Subcutaneous adipose tissue (tissue), 4 donors: ENCODE results near the gene GPR63. TPM values are rescaled to one million over a fixed set of nuclear protein-coding genes. Genes with fewer than 3 reads are reported as not detected.

ENCODE experiments used
- total RNA-seq, 4 donors: library from RNA; depleted of rRNA; stranded (reverse); fragments of >200 nt; gene quantifications; one replicate each; pipeline ENCODE4 v1.1.0, GENCODE V29; 2016
- TF ChIP-seq, protein P1 (sequence below): fragments of 450-650 bp; IDR thresholded peaks from one replicate; pipeline ENCODE4 v1.5.1; 2016; ENCODE audit warnings: low read depth, mild to moderate bottlenecking, control low read depth, antibody characterized with exemption, moderate library complexity

GPR63 gene
- total RNA-seq, 4 donors from 2014 or later: 0.19 to 0.34 (median 0.27) TPM

DNA sequence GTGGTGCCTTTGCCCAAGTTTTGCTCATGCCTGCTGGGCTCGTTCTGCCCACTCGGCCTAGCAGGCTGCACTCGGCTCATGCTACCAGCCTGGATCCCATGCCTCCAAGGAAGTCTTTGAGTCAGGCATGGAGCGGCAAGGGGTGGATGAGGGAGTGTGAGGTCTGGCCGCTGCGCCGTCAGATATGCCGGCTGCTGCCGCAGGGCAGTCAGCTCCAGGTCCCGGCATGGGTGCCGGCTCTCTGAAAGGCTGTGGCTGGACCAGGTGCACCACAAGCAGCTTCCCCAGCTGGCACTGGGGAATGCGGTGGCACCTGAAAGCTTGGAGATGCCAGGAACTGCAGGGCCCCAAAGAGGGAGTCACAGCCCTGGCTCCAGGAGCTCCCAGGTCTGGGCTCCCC, 75.5 kb downstream of the GPR63 start:
- TF ChIP-seq, protein P1, sequence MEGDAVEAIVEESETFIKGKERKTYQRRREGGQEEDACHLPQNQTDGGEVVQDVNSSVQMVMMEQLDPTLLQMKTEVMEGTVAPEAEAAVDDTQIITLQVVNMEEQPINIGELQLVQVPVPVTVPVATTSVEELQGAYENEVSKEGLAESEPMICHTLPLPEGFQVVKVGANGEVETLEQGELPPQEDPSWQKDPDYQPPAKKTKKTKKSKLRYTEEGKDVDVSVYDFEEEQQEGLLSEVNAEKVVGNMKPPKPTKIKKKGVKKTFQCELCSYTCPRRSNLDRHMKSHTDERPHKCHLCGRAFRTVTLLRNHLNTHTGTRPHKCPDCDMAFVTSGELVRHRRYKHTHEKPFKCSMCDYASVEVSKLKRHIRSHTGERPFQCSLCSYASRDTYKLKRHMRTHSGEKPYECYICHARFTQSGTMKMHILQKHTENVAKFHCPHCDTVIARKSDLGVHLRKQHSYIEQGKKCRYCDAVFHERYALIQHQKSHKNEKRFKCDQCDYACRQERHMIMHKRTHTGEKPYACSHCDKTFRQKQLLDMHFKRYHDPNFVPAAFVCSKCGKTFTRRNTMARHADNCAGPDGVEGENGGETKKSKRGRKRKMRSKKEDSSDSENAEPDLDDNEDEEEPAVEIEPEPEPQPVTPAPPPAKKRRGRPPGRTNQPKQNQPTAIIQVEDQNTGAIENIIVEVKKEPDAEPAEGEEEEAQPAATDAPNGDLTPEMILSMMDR: no peak

DNA sequence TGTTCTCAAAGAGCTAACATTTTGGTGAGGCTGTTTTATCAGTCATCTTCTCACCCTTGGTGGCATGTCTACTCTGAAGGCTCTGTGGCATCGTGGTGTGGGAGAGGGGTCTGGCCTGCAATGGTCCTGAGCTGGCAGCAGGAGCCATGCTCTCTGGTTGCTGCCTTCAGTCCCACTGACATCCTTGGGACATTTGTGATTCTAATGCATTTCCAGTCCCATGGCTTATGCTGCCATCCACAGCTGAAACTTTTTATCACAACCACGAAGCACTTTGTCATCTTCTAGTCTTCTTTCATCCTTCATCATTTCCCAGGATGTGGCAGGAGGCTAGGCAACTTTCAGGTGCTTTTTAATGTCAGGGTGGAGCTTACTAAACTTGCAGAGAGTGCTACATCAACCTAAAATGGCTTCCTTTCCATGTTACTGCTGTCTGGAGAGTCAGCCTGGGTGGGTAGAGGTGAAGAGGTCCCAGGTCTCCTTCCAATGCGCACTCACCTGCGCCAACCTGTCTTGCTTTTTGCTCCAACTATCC, 77.1 kb downstream of the GPR63 start:
- TF ChIP-seq, protein P1: no peak

DNA sequence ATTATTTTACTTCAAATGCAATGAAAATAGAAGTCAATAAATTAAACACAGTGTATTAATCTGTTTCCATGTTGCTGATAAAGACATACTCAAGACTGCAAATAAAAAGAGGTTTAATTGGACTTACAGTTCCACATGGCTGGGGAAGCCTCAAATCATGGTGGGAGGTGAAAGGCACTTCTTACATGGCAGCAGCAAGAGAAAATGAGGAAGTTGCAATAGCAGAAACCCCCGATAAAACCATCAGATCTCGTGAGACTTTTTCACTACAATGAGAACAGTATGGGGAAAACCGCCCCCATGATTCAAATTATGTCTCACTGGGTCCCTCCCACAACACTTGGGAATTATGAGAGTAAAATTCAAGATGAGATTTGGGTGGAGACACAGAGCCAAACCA, 82.2 kb downstream of the GPR63 start:
- TF ChIP-seq, protein P1: no peak

DNA sequence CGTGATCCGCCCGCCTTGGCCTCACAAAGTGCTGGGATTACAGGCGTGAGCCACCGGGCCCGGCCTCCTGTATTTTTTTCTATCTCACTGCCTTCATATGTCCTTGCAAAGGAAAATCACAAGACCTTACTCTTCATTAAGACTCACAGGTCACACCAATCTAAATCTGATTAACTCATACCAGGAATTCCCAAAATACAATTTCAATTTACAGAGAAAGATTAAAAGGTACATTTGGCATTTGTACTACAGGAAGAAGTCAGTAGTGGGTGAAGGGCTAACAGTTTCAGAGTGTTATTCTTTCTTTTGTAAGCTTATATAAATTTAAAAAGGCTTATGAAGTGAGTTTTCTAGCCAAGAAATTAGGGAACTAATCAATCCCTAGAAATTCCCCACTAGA, 87.4 kb downstream of the GPR63 start:
- TF ChIP-seq, protein P1: no peak

Other genes with a start within 250 kb of the GPR63 start
- gene NDUFAF4, start 60.4 kb upstream of the GPR63 start, total RNA-seq: 10 to 100 TPM; 11.0 to 83.8 (median 15.3) TPM
- not detected for gene KLHL32, start 87.3 kb upstream of the GPR63 start, total RNA-seq